HG03045 (cell line): ENCODE measurements around the gene CSNK1G1.
"Not testable (repeated sequence)": the region's sequence is repeated elsewhere in the genome, so short reads cannot be mapped to it uniquely, and the experiment has no call there.

Source experiments
- ATAC-seq: cut with Tn5 transposase; IDR thresholded peaks from one replicate; pipeline ENCODE4 v1.9.1; 2021; ENCODE audit warnings: mild to moderate bottlenecking, moderate library complexity; ENCODE audit not compliant: unreplicated experiment

Gene CSNK1G1

DNA sequence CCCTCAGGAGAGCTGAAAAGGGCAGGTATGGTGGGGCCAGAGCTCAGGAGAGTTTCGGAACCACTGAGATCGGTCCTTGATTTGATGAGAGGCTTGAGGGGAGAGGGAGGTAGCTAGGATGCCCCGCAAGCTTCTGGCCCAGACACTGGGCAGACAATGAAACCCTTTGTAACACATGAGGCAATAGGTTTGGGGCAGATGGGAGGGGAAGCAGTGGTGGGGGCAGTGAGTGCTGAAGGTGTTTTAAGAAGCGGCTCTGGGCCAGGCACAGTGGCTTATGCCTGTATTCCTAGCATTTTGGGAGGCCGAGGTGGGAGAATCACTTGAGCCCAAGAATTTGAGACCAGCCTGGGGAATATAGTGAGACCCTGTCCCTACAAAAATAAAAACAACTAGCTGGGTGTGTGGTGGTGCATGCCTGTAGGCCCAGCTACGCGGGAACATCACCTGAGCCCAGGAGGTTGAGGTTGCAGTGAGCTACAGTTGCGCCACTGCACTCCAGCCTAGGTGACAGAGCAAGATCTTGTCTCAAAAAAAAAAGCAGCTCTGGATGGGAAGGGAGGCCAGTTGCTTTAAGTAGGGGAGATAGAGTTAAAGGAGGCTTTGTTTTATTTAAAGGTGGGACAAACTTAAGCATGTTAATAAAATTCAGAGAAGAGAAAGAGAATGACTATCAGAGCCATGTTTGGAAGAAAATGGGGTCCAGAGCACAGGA lies 214.0 kb downstream of the CSNK1G1 start:
- no peak for ATAC-seq

DNA sequence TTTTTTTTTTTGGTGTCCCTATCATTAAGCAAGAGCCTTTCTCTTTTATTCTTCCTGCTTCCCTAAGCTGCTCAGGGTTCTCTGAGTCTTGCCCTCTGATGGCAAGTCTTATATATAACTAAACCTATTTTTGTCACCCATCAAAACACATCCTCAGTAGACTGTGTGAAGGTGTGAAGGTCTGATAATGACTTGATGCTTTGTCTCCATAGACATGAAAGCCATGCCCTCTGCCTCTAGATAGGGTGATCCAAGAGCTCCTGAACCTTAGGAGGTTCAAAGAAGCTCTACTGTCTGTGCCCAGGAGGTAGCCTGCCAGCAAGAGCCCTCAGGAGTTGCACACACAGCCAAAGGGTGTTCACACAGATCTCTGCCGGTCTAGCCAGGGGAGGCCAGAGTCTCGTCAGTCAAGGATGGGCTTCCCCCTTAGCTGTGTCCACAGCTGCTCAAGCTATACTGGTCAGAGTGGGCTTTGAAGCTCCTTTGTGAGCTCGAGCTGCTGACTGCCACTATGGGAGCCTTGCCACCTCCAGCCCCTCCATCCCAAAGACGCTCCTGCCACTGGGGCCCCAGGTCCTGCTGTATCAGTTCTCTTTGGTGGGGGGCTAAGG lies 217.5 kb downstream of the CSNK1G1 start:
- ATAC-seq, result no peak

DNA sequence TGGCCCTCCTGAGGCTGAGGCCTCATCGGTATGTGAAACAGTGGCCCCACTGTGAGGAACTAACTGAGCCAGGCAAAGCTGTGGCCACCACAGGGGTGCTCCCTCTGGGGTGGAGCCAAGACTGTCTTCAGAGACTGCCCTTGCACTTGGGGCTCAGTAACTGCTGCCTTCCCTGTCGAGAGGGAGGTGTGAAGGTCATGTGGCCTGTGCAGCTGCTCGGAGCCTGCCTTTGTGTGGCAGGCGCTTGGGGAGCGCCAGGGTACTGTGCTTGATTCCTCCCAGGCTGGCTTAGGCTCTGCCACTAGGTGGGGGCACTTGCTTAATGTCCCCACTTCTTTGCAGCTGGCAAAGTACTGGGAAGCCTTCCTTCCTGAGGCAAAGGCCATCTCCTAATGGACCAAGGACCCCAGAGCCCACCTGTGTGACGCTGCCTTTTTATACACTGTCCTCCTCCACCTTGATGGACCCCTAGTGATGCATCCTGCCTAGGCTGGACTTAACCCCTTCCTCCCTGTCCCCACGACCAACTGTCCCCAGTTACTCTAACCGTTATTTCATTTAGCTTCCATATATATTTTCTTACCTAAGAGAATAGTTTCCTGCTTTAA lies 218.6 kb downstream of the CSNK1G1 start:
- no peak for ATAC-seq

GRCh38 chr15:64136347-64136746 lies 219.6 kb downstream of the CSNK1G1 start:
- no peak for ATAC-seq

- ATAC-seq, result no peak
These were observed 221.6 kb downstream of the CSNK1G1 start for GRCh38 chr15:64134345-64134829.

DNA sequence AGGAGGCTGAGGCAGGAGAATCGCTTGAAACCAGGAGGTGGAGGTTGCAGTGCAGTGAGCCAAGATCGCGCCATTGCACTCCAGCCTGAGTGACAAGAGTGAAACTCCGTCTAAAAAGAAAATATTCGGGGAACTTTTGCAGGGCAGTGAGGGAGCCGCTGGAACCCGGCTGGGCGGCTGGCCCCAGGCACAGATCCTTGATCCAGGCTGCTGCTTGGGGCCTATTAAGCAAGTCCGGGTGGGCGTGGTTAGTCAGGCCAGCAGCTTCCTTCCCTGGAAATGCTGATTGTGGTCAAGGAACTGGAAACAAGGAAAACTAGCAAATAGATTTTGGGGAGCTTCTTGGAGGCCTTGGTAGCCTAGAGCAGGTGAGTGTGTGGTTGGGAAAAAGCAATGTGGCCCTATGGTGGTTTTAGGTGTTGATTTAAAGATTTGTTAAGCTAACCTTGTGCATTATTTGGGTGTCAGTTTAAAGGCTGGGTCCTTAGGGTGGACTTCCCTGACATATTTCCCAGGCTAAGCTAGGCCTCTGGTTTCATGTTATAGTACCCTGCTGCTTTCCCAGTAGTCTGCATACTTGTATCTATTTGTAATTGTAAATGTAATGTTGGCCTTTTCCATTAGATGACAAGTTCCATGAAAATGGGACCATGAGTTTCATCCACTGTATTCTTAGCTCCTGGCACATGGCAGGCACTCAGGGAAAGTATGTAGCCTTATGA lies 222.2 kb downstream of the CSNK1G1 start:
- ATAC-seq, result no peak

DNA sequence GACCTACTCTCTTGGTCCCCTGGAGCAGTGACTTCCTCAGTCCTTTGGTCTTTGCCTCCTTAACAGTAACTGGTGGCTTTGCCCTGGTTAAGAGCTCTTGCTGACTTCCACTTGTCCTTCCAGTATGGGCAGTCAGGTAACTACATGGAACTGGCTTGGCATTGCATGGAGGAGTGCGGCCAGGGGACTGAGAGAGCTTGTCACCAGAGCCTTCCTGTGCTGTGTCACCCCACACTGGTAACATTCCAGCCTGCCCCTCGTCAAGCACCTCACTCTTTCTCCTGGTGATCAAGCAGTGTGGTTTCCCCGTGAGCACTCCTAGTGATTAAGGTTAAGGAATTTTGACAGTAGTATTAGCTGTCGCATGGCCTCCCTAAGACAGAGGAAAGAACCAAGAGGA lies 223.8 kb downstream of the CSNK1G1 start:
- no peak for ATAC-seq

DNA sequence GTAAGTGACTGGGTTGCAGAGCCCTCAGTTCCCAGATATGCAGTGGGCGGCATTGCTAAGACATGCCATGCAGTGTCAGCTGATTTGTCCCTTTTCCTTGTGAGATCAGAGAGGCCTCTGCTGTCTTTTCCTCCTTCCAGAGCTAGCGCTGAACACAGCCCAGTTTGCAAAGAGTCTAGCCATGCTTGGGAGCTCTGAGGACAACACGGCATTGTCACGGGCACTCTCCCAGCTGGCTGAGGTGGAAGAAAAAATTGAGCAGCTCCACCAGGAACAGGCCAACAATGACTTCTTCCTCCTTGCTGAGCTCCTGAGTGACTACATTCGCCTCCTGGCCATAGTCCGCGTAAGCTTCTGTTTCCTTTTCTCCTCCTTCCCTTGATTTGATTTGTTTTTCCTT lies 224.4 kb downstream of the CSNK1G1 start:
- ATAC-seq, result no peak

DNA sequence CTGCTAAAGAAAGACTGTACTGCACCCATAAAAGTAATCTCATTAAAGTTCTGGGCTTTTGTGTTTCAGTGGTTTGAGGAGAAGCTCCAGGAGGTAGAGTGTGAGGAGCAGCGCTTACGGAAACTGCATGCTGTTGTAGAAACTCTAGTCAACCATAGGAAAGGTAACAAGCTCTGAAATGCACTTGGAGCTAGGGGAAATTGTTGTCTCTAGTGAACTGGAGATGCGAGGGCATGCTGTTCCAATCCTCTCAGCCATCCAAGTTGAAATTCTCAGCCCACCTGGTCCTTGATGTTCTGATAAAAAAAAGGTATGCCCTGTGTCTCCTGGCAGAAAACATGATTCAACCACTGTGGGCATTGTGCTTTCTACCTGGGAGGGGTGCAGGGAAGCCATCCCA lies 225.8 kb downstream of the CSNK1G1 start:
- no peak for ATAC-seq

DNA sequence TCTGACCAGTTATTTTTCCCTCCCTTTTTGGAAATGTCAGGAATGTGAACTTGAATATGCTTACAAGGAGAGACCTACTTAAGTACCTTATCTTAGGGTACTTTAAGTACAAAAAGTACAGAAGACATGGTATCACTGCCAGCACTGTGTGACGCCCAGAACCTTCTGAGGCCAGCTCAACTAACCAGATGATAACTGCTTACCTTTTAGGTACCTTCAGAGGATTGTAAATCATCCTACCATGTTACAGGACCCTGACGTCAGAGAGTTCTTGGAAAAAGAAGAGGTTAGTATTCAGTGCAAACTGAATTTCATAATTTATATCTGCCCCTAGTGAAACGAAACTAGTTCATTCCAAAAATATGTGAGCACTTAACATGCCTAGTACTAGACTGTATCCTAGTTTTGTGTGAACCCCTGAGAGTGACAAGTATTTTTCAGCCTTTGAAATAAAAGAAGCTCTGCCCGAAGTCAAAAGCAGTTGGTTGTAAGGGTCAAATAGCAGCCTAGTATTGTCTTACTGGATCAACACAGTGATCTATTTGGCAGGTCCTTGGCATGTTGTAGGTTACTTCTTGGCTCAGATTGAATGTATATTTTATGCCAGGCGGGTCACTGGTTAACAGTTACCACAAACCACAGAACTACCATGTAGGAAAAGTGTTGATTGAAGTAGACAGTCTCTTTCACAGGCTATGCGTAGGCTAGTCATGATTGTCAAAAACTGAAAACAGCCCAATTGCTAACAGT lies 228.3 kb downstream of the CSNK1G1 start:
- no peak for ATAC-seq

GRCh38 chr15:64125978-64126377 lies 230.0 kb downstream of the CSNK1G1 start:
- no peak for ATAC-seq

GRCh38 chr15:64122936-64123351 lies 233.0 kb downstream of the CSNK1G1 start:
- no peak for ATAC-seq

DNA sequence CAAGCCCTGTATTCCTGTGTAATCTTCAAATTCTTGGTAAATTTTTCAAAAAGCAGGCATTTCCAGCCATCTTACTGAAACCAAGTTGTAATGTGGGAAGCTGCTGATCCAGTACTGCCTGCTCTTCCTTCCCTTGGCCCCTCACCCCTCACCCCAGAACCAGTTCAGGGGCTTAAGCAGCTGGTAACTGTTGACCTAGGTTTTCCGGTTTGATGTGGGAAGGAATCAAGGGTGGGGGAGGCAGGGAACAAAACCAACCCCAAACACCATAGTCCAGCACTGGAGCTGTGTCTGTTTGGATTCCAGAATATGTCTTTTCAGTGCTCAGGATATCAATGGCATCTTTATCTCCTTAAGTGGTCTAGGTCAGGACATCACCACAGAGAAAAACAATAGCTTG lies 233.5 kb downstream of the CSNK1G1 start:
- no peak for ATAC-seq

DNA sequence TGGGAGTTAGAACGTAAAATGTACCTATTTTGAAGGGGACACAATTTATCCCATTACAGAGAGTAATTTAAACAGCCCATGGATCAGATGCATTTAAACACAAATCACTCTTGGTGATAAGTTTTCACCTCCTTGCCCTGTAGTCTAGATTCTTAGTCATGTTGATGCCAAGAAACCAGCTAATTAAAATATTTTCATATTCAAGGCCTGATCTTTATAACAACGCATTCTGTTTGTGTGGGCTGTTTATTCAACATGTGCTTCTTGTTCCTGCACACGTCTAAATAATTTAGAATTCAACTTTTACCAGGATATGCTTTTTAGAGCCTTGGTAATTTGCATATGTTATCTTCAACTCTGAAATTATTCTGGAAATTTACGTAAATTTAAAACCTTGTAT lies 234.4 kb downstream of the CSNK1G1 start:
- ATAC-seq, result no peak

GRCh38 chr15:64120322-64120721 lies 235.7 kb downstream of the CSNK1G1 start:
- ATAC-seq, result not testable (repeated sequence)

DNA sequence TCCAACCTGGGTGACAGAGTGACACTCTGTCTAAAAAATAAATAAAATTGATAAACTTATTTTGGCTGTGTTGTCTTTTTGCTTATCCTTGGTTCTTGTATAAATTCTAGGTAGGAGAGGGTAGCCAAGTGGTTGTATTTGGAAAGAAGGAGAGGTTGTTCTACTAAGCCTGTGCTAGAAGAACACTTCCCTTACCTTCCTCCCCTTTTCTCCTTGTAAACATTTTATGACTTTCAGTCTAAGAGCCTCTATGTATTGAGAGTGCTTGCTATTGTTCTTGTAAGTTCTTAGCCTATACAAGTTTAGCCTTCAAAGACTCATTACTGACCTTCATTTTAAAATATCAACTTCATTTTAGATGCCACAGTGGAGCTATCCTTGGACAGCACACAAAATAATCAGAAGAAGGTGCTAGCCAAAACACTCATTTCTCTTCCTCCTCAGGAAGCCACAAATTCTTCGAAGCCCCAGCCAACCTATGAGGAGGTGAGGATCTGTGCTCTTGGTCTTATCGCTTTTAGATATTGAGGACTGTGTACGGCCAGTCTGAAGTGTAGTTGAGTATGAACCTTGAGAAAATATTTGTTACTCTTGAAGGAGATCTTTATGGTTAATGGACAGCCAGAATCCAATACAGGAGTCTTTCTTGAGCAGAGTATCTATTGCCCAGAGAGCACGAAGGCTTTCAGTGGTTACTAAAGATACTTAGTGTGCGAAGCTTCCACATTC lies 238.1 kb downstream of the CSNK1G1 start:
- ATAC-seq, result no peak
